Choroid plexus epithelial cell (primary cell): ENCODE measurements around the gene PAAF1.
A peak's percentile ranks its signal among the peaks of the same experiment; 100 is the strongest.

Experiments used
- DNase-seq: peaks from one replicate; pipeline ENCODE4 v3.0.0-alpha.2; 2010; ENCODE audit warnings: low read depth
- H3K4me3 ChIP-seq: 2 replicates; pipeline ENCODE4 v1.5.1; 2011; ENCODE audit warnings: low read depth, mild to moderate bottlenecking, control low read depth, low read length, moderate library complexity
- CTCF ChIP-seq: conservative IDR thresholded peaks from 2 replicates; pipeline ENCODE4 v1.5.1; 2011; ENCODE audit warnings: low read depth, mild to moderate bottlenecking, control low read depth, inconsistent platforms, low read length, moderate library complexity

Gene PAAF1

GRCh38 chr11:73907191-73907590, 30.4 kb downstream of the PAAF1 start:
- no peak overlapping the region for H3K4me3 ChIP-seq
- peak; percentile 45 for TF ChIP-seq CTCF
- peak; percentile 54 for DNase-seq

GRCh38 chr11:73912026-73912425, 35.2 kb downstream of the PAAF1 start:
- no peak for DNase-seq
- no peak for TF ChIP-seq CTCF
- H3K4me3 ChIP-seq: no peak overlapping the region

GRCh38 chr11:73913472-73913871, 36.7 kb downstream of the PAAF1 start:
- DNase-seq: no peak
- H3K4me3 ChIP-seq: no peak overlapping the region
- no peak for TF ChIP-seq CTCF

GRCh38 chr11:73914284-73914683, 37.5 kb downstream of the PAAF1 start:
- DNase-seq: no peak
- no peak for TF ChIP-seq CTCF
- no peak overlapping the region for H3K4me3 ChIP-seq

GRCh38 chr11:73916435-73916834, 39.6 kb downstream of the PAAF1 start:
- TF ChIP-seq CTCF: no peak
- DNase-seq: peak; percentile 17
- no peak overlapping the region for H3K4me3 ChIP-seq

- no peak for TF ChIP-seq CTCF
- no peak for DNase-seq
- H3K4me3 ChIP-seq: no peak overlapping the region
These were observed 44.4 kb downstream of the PAAF1 start for GRCh38 chr11:73921180-73921579.

- H3K4me3 ChIP-seq: no peak overlapping the region
- TF ChIP-seq CTCF: no peak
- no peak for DNase-seq
These were observed 52.6 kb downstream of the PAAF1 start for GRCh38 chr11:73929388-73929787.
